ENCODE data around the gene SPNS3.

DNA sequence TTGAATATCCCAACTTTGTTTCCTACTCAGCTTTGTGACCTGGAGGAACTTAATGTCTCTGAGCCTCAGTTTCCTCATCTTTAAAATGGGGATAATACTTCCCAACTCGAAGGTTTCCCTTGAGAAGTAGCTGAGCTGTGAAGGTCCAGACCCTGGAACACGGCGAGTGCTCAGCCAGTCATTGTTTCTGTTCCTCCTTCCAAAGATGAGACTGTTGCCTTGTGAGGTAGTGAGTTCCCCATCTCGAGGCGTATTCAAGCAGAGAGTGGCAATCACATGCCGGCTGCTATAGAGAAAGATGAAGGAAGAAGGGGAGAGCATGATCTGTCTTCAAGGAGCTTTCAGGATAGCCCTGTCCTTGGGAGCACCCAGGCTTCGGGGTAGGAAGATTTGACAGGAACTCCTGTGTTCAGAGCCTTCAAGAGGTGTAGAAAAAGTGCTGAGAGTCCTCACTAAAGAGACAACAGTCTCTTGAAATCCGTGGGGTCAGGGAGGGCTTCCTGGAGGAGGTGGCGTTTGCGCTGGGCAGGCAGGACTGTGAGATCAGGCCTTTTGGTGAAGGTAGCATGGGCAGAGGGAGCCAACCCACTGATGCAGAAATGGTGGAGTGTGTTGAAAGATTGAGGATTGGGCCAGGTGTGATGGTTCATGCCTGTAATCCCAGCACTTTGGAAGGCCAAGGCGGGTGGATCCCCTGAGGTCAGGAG, 92.1 kb downstream of the SPNS3 start:
- TF ChIP-seq, protein P1, sequence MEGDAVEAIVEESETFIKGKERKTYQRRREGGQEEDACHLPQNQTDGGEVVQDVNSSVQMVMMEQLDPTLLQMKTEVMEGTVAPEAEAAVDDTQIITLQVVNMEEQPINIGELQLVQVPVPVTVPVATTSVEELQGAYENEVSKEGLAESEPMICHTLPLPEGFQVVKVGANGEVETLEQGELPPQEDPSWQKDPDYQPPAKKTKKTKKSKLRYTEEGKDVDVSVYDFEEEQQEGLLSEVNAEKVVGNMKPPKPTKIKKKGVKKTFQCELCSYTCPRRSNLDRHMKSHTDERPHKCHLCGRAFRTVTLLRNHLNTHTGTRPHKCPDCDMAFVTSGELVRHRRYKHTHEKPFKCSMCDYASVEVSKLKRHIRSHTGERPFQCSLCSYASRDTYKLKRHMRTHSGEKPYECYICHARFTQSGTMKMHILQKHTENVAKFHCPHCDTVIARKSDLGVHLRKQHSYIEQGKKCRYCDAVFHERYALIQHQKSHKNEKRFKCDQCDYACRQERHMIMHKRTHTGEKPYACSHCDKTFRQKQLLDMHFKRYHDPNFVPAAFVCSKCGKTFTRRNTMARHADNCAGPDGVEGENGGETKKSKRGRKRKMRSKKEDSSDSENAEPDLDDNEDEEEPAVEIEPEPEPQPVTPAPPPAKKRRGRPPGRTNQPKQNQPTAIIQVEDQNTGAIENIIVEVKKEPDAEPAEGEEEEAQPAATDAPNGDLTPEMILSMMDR (IDR thresholded peaks at IDR 0.05; ENCODE audit: poor library complexity, severe bottlenecking) = no peak
- TF ChIP-seq, protein P2, sequence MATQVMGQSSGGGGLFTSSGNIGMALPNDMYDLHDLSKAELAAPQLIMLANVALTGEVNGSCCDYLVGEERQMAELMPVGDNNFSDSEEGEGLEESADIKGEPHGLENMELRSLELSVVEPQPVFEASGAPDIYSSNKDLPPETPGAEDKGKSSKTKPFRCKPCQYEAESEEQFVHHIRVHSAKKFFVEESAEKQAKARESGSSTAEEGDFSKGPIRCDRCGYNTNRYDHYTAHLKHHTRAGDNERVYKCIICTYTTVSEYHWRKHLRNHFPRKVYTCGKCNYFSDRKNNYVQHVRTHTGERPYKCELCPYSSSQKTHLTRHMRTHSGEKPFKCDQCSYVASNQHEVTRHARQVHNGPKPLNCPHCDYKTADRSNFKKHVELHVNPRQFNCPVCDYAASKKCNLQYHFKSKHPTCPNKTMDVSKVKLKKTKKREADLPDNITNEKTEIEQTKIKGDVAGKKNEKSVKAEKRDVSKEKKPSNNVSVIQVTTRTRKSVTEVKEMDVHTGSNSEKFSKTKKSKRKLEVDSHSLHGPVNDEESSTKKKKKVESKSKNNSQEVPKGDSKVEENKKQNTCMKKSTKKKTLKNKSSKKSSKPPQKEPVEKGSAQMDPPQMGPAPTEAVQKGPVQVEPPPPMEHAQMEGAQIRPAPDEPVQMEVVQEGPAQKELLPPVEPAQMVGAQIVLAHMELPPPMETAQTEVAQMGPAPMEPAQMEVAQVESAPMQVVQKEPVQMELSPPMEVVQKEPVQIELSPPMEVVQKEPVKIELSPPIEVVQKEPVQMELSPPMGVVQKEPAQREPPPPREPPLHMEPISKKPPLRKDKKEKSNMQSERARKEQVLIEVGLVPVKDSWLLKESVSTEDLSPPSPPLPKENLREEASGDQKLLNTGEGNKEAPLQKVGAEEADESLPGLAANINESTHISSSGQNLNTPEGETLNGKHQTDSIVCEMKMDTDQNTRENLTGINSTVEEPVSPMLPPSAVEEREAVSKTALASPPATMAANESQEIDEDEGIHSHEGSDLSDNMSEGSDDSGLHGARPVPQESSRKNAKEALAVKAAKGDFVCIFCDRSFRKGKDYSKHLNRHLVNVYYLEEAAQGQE (IDR thresholded peaks at IDR 0.05; ENCODE audit: borderline replicate concordance) = no peak
- TF ChIP-seq EZH2 (IDR thresholded peaks at IDR 0.05; ENCODE audit: borderline replicate concordance, insufficient read depth, low read length, poor library complexity, severe bottlenecking) (no peak), POLR2AphosphoS5 (IDR thresholded peaks at IDR 0.05) (no peak), RAD21 (conservative IDR thresholded peaks at IDR 0.05) (no peak)
